HG03159 (cell line): ENCODE measurements around the gene OR52L1.

ENCODE experiments used
- ATAC-seq: cut with Tn5 transposase; IDR thresholded peaks from one replicate; pipeline ENCODE4 v1.9.1; 2021; ENCODE audit warnings: mild to moderate bottlenecking, moderate library complexity; ENCODE audit not compliant: unreplicated experiment

OR52L1 gene

GRCh38 chr11:5941951-5942350 lies 44.8 kb downstream of the OR52L1 start, which contains the start of gene OR56A3:
TSS of gene OR56A3 (plus strand) at chr11:5942251. CDS start at chr11:5947347, 5,096 bp downstream.
- no peak for ATAC-seq

DNA sequence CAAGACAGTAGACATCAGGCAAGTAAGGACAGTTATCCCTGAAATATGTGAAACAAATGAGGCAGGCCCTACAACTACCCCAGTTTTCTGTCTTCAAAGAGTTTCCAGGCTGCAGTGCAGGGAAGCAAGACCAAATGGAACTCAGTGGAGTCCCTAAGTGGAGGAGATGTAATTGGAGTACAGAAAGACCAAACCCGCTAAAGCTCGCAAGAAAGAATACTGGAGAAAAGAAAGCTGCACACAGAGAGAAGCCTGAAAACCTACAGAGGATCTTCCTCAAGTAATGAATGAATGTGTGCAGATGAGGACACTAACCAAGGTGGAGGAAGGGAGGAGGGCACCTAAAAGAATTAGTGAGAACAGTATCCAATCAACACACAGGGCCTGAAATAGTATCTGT lies 46.0 kb downstream of the OR52L1 start:
- no peak for ATAC-seq

- no peak for ATAC-seq
Measured at GRCh38 chr11:5938603-5938965, 48.2 kb downstream of the OR52L1 start.

- no peak for ATAC-seq
Measured at GRCh38 chr11:5937868-5938602, 48.8 kb downstream of the OR52L1 start.
